GM21381 (cell line): Measurements from ENCODE around the gene AXL.
"Not testable (repeated sequence)": the region's sequence is repeated elsewhere in the genome, so short reads cannot be mapped to it uniquely, and the experiment has no call there.

Experiments used
- ATAC-seq: cut with Tn5 transposase; IDR thresholded peaks from one replicate; pipeline ENCODE4 v1.9.1; 2021; ENCODE audit warnings: mild to moderate bottlenecking, moderate library complexity; ENCODE audit not compliant: unreplicated experiment

Gene AXL

DNA sequence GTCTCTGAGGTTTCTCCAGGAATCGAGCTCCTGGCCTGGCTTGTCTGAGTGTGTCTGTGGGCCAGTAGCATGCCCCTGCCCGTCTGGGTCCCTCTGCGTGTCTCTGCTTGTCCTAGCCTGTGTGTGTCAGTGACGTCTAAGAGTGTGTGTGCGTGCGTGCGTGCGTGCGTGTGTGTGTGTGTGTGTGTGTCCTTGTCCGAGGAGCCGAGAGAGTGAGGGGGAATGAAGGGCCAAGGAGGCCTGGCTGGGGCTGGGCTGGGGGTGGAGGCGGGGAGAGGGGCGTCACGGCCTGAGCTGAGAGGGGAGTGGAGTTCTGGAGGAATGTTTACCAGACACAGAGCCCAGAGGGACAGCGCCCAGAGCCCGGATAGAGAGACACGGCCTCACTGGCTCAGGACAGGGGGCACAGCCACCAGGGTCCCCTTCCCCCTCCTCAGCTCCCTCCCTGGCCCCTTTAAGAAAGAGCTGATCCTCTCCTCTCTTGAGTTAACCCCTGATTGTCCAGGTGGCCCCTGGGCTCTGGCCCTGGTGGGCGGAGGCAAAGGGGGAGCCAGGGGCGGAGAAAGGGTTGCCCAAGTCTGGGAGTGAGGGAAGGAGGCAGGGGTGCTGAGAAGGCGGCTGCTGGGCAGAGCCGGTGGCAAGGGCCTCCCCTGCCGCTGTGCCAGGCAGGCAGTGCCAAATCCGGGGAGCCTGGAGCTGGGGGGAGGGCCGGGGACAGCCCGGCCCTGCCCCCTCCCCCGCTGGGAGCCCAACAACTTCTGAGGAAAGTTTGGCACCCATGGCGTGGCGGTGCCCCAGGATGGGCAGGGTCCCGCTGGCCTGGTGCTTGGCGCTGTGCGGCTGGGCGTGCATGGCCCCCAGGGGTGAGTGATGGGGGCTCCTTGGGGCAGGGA lies at the start of gene AXL:
Gene AXL, plus strand, starts transcription at position 609 of the 893 bp plus-strand sequence. Its CDS starts 170 bp downstream, at position 779.
- ATAC-seq, result no peak

DNA sequence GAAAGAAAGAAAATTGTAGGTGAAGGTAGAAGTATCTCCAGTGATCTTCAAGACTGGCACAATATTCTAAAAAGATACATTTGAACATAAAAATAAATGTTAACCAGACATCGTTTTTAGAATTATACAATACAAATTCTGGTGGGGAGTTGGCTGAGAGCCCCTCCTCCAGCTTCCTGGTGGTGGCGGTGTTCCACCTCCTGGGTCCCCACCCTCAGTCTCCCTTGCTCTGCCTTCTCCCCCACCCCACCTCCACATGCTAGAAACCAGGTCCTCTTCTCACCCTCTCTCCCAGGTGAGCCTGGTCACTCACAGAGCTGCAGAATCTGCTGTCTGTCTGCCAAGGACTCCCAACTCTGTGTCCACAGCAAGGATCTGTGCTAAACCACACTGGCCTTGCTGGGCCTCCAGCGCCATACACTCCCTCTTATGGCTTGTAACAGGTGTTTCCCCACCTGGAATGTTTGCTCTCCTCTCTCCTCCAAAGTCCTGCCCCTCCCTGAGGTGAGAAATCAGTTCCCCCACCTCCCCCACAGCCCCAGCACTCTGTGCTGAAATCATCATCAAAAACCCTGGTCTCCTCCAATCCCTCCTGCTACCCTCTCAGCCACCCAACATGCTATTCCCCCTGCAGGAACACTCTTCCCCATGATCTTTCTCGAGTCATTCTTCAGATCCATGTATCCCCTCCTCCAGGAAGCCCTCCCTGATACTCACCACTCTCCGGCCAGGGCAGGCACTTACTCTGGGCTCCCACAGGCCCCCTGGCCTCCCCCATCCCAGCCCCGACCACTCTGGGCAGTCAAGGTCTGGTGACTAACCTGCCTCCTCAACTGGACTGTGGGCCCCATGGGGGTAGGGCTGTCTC lies 46.5 kb upstream of the AXL start:
- ATAC-seq, result no peak

DNA sequence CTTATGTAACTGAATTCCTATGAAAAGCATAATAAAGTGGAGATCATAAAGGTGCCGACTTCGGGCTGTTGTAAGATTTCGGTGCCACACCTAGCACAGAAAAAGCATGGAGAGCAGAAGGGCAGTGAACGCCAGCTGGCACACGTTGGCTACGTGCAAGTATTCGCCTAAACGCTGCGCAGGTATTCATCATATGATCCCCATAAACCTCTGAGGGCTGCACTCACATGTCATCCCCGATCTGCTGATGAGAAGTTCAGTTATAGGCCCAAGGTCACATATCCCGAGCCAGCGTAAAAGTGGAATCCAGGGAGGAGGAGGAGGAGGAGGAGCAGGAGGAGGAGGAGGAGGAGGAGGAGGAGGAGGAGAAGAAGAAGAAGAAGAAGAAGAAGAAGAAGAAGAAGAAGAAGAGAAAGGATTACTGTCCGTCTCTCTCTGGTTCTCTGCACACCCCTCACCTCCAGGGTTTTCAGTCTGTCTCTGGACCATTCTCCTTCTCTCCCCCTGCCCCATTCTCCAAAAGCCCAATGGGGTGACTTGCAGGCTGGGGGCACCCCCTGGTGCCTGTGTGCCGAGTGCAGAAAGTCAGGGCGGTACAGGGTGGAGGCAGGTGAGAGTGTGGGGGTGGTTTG lies 44.6 kb upstream of the AXL start:
- no peak for ATAC-seq

DNA sequence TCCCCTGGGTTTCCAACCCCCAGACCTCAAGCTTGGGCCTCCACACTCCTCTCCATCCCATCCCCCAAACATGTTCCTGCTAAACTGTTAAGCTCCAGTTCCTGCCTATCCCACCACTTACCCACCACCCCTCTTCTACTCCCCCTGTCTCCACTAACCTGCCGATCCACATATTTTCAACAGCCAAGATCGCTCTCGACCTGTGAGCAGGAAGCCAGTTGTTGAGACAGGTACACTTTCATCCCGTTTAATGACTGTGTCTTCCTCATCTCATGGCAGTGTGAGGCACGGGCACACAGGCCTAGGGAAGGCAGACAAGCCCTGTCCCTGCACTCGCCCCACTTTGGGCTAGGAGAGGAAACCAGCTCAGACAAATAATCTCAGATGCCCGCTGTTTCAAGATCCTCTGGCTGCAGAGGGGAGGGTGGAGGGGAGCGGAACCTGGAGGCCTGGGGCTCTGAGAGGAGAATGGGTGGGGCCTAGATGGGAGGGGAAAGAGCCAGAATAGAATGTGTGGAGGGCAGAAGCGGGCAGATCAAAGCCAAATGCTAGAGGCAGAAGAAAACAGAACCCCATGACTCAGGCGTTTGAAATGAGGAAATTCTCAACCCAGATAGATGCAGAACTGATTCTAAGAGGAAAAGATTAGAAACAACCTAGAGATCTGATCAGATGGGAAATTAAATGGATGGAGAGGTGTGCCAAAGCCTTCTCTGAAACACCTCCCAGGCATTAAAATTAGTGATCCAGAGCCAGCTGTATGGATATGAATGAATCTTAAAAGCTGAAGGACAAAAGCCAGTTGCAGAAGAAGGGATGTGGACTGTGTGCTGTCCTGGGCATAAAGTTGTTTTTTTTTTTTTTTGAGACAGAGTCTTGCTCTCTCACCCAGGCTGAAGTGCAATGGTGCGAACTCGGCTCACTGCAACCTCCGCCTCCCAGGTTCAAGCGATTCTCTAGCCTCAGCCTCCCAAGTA lies 42.9 kb upstream of the AXL start:
- ATAC-seq, result no peak

DNA sequence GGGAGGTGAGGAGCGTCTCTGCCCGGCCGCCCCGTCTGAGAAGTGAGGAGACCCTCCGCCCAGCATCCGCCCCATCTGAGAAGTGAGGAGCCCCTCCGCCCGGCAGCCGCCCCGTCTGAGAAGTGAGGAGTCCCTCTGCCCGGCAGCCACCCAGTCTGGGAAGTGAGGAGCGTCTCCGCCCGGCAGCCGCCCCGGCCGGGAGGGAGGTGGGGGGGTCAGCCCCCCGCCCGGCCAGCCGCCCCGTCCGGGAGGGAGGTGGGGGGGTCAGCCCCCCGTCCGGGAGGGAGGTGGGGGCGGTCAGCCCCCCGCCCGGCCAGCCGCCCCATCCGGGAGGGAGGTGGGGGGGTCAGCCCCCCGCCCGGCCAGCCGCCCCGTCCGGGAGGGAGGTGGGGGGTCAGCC lies 38.9 kb upstream of the AXL start:
- ATAC-seq, result not testable (repeated sequence)

DNA sequence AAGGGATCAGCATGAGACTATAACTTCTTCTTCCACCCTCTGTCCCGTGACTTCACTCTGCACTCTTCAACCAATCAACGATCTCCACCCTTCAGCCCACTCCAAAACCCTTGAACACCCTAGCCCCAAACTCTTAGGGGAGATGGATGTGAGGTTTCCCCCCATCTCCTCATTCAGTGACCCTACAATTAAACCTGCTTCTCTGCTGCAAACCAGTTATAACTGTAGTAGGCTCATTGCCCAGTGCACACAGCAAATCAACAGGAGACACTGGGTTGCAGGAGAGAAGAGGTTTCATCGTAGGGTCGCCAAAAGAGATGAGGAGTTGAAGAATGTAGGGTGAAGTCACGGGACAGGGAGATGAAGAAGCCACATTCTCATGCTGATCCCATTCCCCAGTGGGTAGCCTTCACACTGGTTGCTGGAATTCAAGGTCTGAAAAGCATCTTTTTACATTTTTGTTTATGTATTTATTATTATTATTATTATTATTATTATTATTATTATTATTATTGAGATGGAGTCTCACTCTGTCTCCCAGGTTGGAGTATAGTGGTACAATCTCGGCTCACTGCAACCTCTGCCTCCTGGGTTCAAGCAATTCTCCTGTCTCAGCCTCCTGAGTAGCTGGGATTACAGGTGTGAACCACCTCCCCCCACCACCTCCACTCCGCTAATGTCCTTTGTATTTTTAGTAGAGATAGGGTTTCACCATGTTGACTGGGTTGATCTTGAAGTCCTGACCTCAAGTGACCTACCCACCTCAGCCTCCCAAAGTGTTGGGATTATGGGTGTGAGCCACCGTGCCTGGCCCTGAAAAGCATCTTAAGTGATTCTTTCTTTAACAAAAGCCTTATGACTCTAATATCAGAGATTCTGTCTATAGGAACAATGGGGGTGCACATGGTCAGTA lies 31.8 kb upstream of the AXL start:
- ATAC-seq, result no peak

DNA sequence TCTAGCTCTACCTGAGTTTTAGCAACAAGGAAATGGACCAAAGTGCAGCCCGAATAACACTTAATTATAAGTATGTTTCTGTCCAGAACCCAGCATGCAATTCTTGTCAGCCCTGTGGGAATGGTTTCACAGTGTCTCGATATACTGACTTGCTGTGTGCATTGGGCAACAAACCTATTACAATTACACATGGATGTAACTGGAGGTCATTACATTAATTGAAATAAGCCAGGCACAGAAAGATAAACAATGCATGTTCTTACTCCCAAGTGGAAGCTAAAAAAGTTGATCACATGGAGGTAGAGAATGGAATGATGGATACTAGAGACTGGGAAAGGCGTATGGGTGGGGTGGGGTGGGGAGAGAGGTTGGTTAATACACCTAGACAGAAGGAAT lies 31.1 kb upstream of the AXL start:
- no peak for ATAC-seq

DNA sequence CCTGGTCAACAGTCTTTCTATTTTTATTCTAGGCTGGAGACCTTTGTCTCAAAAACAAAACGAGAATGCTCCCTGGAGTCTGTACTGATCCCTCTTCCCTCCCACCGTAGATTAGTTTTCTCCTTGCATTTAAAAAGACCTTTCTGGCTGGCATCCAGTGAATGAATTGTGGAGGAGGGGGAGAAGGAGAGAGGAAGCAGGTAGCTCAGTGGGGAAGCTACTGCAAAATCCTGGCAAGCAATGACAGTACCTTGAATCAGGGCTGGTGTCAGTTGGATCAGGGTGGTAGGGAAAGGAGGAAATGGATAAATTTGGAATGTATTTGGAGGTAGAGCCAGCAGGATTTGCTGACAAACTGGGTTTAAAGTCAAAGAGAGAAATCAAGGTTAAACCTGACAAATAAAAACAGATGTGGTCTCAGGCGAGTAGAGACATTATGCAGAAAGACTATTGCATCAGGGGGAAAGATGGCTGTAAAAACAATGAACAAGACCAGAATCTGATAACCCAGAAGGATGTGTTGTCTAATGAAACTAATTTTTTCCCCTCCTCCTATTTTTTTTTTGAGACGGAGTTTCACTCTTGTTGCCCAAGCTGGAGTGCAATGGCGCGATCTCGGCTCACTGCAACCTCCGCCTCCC lies 29.5 kb upstream of the AXL start:
- no peak for ATAC-seq

DNA sequence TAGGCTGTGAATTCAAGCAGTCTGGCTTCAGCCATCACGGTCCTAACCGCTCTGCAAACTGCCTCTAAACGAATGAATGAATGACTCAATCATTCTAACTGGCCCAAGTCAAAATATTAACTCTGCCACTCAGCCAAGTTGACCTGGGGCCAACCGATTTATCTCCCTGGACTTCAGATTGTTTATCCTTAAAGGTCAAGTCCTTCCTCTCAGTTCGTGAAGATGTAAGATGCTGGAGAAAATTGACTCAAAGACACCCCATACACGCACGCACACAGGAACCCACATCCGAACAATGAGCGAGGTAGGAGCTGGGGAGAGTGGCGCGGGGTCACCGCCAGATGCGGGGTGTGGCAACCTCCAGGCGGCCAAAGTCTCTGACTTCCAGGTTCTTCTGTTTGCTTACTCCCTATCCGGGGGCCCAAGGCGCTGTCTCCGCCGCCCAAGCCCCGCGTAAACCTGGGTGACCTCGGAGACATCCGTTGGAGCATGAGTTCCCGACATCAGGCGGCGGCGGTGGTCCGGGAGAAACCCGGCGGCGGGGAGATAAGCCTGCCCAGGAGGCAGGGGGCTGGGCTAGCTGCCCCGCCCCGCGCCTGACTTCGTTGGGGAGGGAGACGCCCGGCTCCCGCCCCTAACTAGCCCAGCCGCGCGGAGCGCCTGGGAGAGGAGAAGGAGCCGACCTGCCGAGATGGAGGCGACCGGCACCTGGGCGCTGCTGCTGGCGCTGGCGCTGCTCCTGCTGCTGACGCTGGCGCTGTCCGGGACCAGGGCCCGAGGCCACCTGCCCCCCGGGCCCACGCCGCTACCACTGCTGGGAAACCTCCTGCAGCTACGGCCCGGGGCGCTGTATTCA lies 26.2 kb upstream of the AXL start, which contains the start of gene CYP2S1:
Gene CYP2S1, plus strand, starts transcription at position 646 of the 856 bp plus-strand sequence. Its CDS starts 46 bp downstream, at position 692.
- no peak for ATAC-seq

DNA sequence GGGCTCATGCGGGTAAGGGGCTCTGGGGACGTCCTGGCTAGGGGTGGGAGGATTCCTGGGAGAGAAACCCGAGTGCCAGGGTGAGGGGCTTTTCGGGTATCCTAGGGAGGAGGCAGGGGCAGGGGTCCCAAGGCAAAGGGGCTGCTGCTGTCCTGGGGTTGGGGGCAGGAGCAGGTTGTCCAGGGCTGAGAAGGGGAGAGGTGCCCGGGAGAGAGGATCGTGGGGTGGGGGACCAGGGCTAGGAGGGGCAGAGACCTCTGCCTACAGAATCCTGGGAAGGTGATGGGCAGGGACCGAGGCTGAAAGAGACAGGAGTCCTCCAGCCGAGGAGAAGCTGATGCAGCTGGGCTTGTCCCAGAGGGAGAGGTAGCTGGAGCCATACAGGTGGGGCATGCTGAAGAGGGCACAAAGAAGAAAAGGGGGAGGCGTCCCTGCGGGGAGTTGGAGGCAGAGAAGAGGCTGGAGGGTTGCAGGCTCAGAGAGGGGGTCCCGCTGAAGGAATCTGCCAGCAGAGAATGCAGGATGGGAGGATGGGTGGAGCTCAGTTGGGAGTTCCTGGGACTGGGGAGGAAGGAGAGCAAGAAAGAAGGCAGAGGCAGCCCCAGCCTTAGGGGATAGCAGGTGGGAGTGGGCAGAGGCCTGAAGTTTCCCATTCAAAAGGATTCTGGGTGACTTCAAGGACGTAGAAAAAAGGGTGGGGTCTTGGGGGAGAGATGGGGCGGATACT lies 25.4 kb upstream of the AXL start:
- no peak for ATAC-seq

DNA sequence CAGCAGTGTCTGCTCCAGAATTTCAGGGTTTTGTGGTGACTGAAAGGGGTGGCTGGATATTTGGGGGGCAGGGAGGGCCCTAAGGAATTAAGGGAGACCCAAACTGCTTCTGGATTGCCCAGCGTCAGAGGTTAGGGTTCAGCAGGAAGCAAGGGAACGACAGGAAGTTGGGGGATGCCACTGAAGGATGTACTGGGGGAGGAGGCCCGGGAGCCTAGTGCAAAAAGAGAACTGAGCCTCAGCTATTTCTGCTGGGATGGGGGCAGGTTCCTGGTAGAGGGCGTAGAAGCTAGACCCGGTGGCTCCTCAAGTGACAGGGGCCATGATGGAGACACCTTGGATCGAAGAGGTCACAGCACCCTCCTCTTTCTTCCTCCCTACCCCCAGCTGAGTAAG lies 24.9 kb upstream of the AXL start:
- ATAC-seq, result no peak

DNA sequence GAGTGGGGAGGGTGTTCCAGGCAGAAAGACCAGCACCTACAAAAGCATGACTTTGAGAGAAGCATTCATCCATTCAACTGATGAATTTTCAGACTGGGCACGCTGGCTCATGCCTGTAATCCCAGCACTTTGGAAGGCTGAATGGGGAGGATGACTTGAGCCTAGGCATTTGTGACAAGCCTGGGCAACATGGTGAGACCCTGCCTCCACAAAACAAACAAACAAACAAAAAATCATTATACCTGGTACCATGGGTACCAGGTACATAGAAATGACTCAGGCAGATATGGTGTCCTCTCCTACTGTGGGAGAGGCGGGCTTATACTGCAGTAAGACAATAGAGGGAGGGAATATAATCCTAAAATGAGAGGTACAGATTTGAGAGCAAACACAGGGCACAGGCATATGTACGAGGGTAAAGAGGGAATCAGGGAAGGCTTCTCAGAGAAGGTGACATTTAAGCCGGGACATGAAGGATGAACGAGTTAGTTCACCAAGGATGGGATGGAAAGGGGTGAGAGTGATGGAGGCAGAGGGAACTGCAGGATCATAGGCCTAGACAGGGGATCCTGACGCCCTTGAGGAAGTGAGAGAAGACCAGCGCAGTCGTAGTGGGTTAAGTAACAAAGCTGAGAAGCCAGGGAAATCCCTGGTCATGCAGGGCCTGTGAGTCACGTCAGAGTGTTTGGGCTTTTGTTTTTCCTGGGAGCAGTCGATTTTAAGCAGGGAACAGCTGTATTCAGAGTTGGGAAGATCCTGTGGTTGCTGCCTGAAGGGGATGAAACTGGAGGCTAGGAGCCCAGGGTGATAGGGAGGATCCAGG lies 23.1 kb upstream of the AXL start:
- no peak for ATAC-seq

DNA sequence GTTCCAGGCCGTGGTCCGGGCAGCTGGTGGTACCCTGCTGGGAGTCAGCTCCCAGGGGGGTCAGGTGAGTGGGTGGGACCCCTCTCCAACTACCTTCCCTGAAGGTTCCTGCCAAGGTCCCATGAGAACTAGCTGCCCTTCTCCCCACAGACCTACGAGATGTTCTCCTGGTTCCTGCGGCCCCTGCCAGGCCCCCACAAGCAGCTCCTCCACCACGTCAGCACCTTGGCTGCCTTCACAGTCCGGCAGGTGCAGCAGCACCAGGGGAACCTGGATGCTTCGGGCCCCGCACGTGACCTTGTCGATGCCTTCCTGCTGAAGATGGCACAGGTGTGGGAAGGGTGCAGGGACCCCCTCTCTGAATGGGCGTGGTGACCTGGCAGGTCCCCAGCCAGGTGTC lies 20.5 kb upstream of the AXL start:
- ATAC-seq, result no peak

DNA sequence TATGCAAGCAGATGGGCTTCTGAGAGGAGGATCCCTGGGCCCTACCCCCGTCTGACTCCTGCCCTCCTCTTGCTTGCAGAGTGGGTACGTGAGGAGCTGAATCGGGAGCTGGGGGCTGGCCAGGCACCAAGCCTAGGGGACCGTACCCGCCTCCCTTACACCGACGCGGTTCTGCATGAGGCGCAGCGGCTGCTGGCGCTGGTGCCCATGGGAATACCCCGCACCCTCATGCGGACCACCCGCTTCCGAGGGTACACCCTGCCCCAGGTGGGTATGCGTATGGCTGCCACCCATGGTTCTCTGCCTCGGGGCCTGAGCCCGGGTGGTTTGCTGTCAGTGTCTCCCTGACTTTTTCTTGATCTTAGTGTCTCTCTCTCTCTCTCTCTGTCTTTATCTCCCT lies 15.7 kb upstream of the AXL start:
- ATAC-seq, result no peak

DNA sequence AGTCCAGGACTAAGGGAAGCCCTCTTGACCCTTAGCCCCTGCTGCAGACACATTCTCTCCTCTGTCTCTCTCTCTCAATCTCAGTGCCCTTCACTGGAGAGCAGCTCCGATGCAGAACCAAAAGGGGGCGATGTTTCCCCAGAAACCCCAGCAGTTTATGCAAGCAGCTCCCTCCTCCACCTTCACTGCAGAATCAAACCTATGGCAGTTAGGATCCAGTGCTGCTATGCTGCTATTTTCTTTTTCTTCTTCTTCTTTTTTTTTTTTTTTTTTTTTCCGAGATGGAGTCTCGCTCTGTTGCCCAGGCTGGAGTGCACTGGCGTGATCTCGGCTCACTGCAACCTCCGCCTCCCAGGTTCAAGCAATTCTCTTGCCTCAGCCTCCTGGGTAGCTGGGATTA lies 14.7 kb upstream of the AXL start:
- ATAC-seq, result not testable (repeated sequence)

DNA sequence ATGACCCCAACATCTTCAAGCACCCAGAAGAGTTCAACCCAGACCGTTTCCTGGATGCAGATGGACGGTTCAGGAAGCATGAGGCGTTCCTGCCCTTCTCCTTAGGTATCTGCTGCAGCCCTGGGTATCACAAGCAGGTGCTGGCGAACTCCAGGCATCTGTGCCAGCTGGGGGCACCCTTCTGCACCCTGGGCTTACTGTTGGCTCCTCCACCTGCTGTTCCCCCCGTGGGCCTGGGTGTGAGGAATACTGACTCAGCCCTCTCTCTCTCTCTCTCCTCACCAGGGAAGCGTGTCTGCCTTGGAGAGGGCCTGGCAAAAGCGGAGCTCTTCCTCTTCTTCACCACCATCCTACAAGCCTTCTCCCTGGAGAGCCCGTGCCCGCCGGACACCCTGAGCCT lies 13.0 kb upstream of the AXL start:
- ATAC-seq, result no peak
